OCI-LY1 (cell line): Measurements from ENCODE around the gene GANAB.
A peak's percentile ranks its signal among the peaks of the same experiment; 100 is the strongest.

Source experiments
- H2AFZ ChIP-seq: fragments of 200-600 bp; sonication (generic), shearing (Covaris generic); 2 replicates; pipeline ENCODE4 v1.6.0; 2014; ENCODE audit warnings: antibody characterized with exemption, mild to moderate bottlenecking, low read length
- H3F3A ChIP-seq: fragments of 200-600 bp; sonication (generic), shearing (Covaris generic); 2 replicates; pipeline ENCODE4 v1.6.0; 2014; ENCODE audit warnings: mild to moderate bottlenecking, antibody characterized with exemption, low read length, moderate library complexity; ENCODE audit not compliant: insufficient read depth
- H3K27ac ChIP-seq: fragments of 200-600 bp; sonication (generic); 2 replicates; pipeline ENCODE4 v1.5.1; 2014; ENCODE audit warnings: low read length, mixed run types, mild to moderate bottlenecking, low read depth; ENCODE audit not compliant: poor library complexity, severe bottlenecking
- H3K27me3 ChIP-seq: fragments of 200-600 bp; sonication (generic); 2 replicates; pipeline ENCODE4 v1.6.0; 2014; ENCODE audit warnings: antibody characterized with exemption, mild to moderate bottlenecking, low read length, moderate library complexity; ENCODE audit not compliant: insufficient read depth
- H3K36me3 ChIP-seq: fragments of 200-600 bp; sonication (generic); 2 replicates; pipeline ENCODE4 v1.6.1; 2014; ENCODE audit warnings: mild to moderate bottlenecking, antibody characterized with exemption, low read length, moderate library complexity, mixed read lengths; ENCODE audit not compliant: insufficient read depth
- H3K4me1 ChIP-seq: fragments of 200-600 bp; sonication (generic); 2 replicates; pipeline ENCODE4 v1.5.1; 2014; ENCODE audit warnings: mild to moderate bottlenecking, low read length, moderate library complexity; ENCODE audit not compliant: insufficient read depth, severe bottlenecking
- H3K4me2 ChIP-seq: fragments of 200-600 bp; sonication (generic), shearing (Covaris generic); 2 replicates; pipeline ENCODE4 v1.6.1; 2014; ENCODE audit warnings: low read length
- H3K4me3 ChIP-seq: fragments of 200-600 bp; sonication (generic); 2 replicates; pipeline ENCODE4 v1.5.1; 2014; ENCODE audit warnings: low read length, low read depth, mild to moderate bottlenecking, mixed read lengths; ENCODE audit not compliant: poor library complexity, severe bottlenecking
- H3K79me2 ChIP-seq: fragments of 200-600 bp; shearing (Covaris generic); 2 replicates; pipeline ENCODE4 v1.6.1; 2016; ENCODE audit warnings: mixed run types, low read length, mixed read lengths; ENCODE audit not compliant: insufficient read depth
- H3K9ac ChIP-seq: fragments of 200-600 bp; sonication (generic), shearing (Covaris generic); 2 replicates; pipeline ENCODE4 v1.6.1; 2014; ENCODE audit warnings: mild to moderate bottlenecking, low read length, mixed read lengths
- H3K9me2 ChIP-seq: fragments of 200-600 bp; sonication (generic), shearing (Covaris generic); 2 replicates; pipeline ENCODE4 v1.6.1; 2014; ENCODE audit warnings: low read depth, mild to moderate bottlenecking, low read length, mixed read lengths
- H3K9me3 ChIP-seq: fragments of 200-600 bp; shearing (Covaris generic); 2 replicates; pipeline ENCODE4 v1.6.1; 2014; ENCODE audit warnings: low read length, mixed read lengths
- H4K20me1 ChIP-seq: fragments of 200-600 bp; sonication (generic), shearing (Covaris generic); 2 replicates; pipeline ENCODE4 v1.6.0; 2016; ENCODE audit warnings: mild to moderate bottlenecking, low read length; ENCODE audit not compliant: insufficient read depth
- EZH2 ChIP-seq: fragments of 200-600 bp; sonication (generic), shearing (Covaris generic); IDR thresholded peaks from 2 replicates; pipeline ENCODE4 v1.8.0; 2017; ENCODE audit warnings: borderline replicate concordance, mixed run types, mild to moderate bottlenecking, antibody characterized with exemption, low read length, moderate library complexity, mixed read lengths
- TF ChIP-seq, protein P1 (sequence below): fragments of 200-600 bp; sonication (generic), shearing (Covaris generic); IDR thresholded peaks from 2 replicates; pipeline ENCODE4 v1.5.1; 2017; ENCODE audit warnings: mild to moderate bottlenecking, antibody characterized with exemption, low read length, moderate library complexity, mixed read lengths

The GANAB gene

DNA sequence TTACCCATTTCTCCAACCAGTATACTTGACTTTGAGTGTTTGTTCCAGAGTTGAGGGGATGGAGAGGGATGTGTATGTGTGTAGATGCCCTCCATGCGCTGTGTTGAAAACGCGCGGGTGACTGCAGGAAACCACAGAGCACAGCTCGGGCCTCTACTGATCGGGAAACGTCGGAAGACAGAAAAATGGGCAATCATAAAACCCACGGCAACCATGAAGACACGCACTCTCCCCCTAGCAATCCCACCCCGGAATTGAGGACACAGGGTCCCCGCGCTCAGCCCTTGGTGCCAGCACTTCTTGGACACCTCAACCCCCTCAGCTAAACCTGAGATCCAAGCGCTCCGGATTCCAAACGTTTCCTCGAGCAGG, 24.8 kb upstream of the GANAB start:
- Histone ChIP-seq H3K27ac (peak overlapping the region; percentile 93), H3K36me3 (peaks cover 36% of the 10 kb centered on the region), H2AFZ (no peak overlapping the region), H3K27me3 (no peaks in the 10 kb centered on the region), H3K4me1 (peaks cover 59% of the 10 kb centered on the region), H3K9me3 (no peaks in the 10 kb centered on the region), H3K79me2 (0 out of 2 replicates have a peak, but pooled peaks cover 4% of the 10 kb centered on the region), H4K20me1 (no peaks in the 10 kb centered on the region), H3F3A (no peaks in the 10 kb centered on the region), H3K4me2 (peak overlapping the region; percentile 93), H3K9ac (peak overlapping the region; percentile 95), H3K9me2 (no peaks in the 10 kb centered on the region), H3K4me3 (peak overlapping the region; percentile 91)
- TF ChIP-seq, protein P1, sequence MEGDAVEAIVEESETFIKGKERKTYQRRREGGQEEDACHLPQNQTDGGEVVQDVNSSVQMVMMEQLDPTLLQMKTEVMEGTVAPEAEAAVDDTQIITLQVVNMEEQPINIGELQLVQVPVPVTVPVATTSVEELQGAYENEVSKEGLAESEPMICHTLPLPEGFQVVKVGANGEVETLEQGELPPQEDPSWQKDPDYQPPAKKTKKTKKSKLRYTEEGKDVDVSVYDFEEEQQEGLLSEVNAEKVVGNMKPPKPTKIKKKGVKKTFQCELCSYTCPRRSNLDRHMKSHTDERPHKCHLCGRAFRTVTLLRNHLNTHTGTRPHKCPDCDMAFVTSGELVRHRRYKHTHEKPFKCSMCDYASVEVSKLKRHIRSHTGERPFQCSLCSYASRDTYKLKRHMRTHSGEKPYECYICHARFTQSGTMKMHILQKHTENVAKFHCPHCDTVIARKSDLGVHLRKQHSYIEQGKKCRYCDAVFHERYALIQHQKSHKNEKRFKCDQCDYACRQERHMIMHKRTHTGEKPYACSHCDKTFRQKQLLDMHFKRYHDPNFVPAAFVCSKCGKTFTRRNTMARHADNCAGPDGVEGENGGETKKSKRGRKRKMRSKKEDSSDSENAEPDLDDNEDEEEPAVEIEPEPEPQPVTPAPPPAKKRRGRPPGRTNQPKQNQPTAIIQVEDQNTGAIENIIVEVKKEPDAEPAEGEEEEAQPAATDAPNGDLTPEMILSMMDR: no peak
- no peak for TF ChIP-seq EZH2

DNA sequence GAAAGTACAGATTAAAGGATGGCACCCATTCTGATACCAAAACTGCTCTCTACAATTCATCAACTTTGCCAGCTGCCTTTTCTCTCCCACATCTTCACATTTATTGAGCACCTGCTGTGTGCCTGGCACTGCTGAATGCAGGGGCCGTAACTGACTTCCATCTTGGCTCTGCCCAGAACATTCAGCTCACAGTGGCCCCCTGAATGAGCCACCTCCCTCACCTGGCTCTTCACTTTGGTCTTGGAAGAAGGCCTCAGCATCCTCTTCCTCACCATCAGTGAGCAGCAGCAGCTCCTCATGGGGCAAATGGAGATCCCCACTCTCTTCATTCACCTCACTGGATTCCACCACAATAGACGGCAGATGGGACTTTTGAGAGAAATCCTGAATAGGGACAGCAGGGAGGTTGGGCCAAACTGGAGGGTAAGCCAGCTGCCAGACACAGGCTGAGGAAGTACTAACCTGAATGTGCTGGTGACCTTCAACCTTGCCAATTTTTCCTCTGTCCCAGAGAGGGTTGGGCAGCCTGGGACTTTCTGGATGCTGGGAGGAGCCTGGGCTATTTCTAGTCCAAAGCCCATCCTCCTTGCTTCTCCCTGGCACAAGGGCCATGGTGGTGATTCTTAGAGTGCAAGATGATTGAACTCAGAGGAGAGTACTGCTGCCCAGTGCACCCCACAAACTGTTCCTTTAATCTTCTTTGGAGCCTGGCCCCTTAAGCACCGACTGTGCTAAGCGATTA, 23.2 kb upstream of the GANAB start:
- Histone ChIP-seq H3K27ac (peak overlapping the region; percentile 93), H3K4me2 (peak overlapping the region; percentile 93)

DNA sequence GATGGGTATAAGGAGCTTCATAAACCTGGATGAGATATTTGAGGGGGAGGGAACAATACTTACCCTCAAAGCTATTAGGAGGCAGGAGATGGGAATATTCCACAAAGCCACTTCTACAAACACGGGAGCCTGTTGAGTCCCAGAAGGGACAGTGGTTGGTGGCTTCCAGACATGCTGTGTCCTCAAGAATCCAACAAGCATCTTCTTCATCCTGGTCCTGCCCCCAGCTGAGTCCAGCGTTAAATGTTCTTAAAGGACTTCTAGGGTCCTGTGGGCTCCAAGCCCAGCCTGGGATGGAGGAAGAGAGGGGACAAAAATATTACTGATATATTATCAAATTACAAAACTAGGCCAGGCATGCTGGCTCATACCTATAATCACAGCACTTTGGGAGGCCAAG, 21.0 kb upstream of the GANAB start:
- peak overlapping the region; percentile 94 for H3K4me3 ChIP-seq
- no peak overlapping the region for H2AFZ ChIP-seq
- H3K4me1 ChIP-seq: peaks cover 55% of the 10 kb centered on the region
- peak overlapping the region; percentile 99 for H3K9ac ChIP-seq
- H3K9me3 ChIP-seq: no peaks in the 10 kb centered on the region
- H3F3A ChIP-seq: no peaks in the 10 kb centered on the region
- H3K4me2 ChIP-seq: peak overlapping the region; percentile 94
- peak overlapping the region; percentile 93 for H3K27ac ChIP-seq
- no peaks in the 10 kb centered on the region for H3K27me3 ChIP-seq
- H3K36me3 ChIP-seq: peaks cover 38% of the 10 kb centered on the region
- no peaks in the 10 kb centered on the region for H4K20me1 ChIP-seq
- peaks cover 15% of the 10 kb centered on the region; the same call in 1 of the 2 replicates for H3K79me2 ChIP-seq
- TF ChIP-seq, protein P1: no peak
- TF ChIP-seq EZH2: no peak
- H3K9me2 ChIP-seq: no peaks in the 10 kb centered on the region

More for the DNA sequence above, 23.2 kb upstream of the GANAB start:
- no peaks in the 10 kb centered on the region for H3K27me3 ChIP-seq
- peak overlapping the region; percentile 91 for H3K4me3 ChIP-seq
- H3K9me3 ChIP-seq: no peaks in the 10 kb centered on the region
- H3K79me2 ChIP-seq: peaks cover 8% of the 10 kb centered on the region; the same call in 1 of the 2 replicates
- no peaks in the 10 kb centered on the region for H4K20me1 ChIP-seq
- no peaks in the 10 kb centered on the region for H3F3A ChIP-seq
- peaks cover 60% of the 10 kb centered on the region for H3K4me1 ChIP-seq
- TF ChIP-seq, protein P1: no peak
- no peak for TF ChIP-seq EZH2
- peak overlapping the region; percentile 21; the same call in 1 of the 2 replicates for H3K9ac ChIP-seq
- no peaks in the 10 kb centered on the region for H3K9me2 ChIP-seq
- H2AFZ ChIP-seq: no peak overlapping the region
- H3K36me3 ChIP-seq: peaks cover 42% of the 10 kb centered on the region
